Activated CD8-positive, alpha-beta memory T cell treated with anti-CD3 and anti-CD28 coated beads for 36 hours (primary cell): Measurements from ENCODE around the gene IGF2R. TPM values are rescaled to one million over a fixed set of nuclear protein-coding genes. Genes with fewer than 3 reads are reported as not detected.
"Not testable (repeated sequence)": the region's sequence is repeated elsewhere in the genome, so short reads cannot be mapped to it uniquely, and the experiment has no call there.

Source experiments
- CTCF ChIA-PET: fragments of 350-600 bp; sonication (Branson Sonifier 250); formaldehyde crosslinking; loops from one replicate; lab custom pipeline; 2021; ENCODE audit warnings: antibody characterized with exemption; lab: Charles Lee
- POLR2A ChIA-PET: fragments of 350-600 bp; sonication (Branson Sonifier 250); formaldehyde crosslinking; loops from one replicate; lab custom pipeline; 2021; ENCODE audit warnings: antibody characterized with exemption; lab: Charles Lee
- total RNA-seq, 2 experiments: library from RNA; stranded (reverse); gene quantifications; one replicate each; pipeline ENCODE4 v1.2.3, GENCODE V29; 2021

Gene IGF2R
- total RNA-seq, 2 experiments from 2014 or later: 125 to 128 TPM

- CTCF ChIA-PET: no interaction called here
- POLR2A ChIA-PET: interaction anchor here (0.6 kb wide), 1 partner anchor 26 kb away, joined by 3 read pairs; no protein-coding TSS in a partner anchor
Measured at GRCh38 chr6:160120087-160120486, 151.2 kb downstream of the IGF2R start.

- ChIA-PET POLR2A (no interaction called here), CTCF (interaction anchor here (0.6 kb wide), 1 partner anchor 676 kb away, joined by 4 read pairs; no protein-coding TSS in a partner anchor)
Measured at GRCh38 chr6:160121558-160121957, 152.7 kb downstream of the IGF2R start, which contains the start of gene SLC22A1. Gene SLC22A1 (plus strand): TSS chr6:160121815. CDS start chr6:160121936, 121 bp downstream.

DNA sequence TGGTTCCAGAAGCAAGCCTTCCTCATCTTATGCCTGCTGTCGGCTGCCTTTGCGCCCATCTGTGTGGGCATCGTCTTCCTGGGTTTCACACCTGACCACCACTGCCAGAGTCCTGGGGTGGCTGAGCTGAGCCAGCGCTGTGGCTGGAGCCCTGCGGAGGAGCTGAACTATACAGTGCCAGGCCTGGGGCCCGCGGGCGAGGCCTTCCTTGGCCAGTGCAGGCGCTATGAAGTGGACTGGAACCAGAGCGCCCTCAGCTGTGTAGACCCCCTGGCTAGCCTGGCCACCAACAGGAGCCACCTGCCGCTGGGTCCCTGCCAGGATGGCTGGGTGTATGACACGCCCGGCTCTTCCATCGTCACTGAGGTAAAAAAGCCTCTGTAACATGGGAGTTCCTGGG is 153.1 kb downstream of the IGF2R start:
- POLR2A ChIA-PET: no interaction called here
- CTCF ChIA-PET: interaction anchor here (0.6 kb wide), 1 partner anchor 676 kb away, joined by 4 read pairs; no protein-coding TSS in a partner anchor

DNA sequence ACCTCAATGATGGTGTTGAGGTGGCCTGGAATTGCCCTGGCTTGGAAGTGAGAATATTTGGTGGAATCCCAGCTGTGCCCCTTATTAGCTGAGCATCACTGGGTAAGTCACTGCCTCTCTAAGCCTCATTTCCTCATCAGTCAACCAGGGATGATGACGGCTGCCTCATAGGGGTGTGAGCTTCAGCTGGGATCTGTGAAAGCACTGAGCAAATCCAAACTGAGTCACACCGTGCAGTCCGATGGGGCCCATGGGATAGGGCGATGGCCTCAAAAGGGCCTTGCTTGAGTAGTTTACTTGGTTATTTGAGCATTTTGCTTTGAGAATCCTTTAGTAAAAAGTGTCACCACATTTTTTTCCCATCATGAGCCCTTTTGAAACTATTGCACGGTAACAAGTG is 153.9 kb downstream of the IGF2R start:
- POLR2A ChIA-PET: no interaction called here

DNA sequence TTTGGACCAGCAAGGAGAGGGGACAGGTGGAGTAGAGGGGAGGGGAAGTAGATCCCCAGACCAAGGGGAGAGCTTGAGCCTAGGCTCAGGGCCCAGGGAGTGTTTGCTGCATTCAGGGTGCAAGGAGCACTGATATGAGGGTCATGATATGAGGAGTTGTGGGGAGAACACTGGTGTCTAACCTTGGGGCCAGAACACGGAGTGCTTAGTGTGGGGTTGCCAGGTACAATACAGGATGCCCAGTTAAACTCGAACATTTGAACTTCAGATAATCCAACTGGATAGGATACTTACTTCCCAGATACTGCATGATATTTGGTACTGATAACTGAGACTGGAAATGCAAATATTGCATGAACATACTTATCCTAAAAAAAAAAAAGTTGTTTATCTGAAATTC is 155.1 kb downstream of the IGF2R start:
- ChIA-PET POLR2A (no interaction called here), CTCF (no interaction called here)

More for the DNA sequence above, 153.9 kb downstream of the IGF2R start:
- CTCF ChIA-PET: no interaction called here

DNA sequence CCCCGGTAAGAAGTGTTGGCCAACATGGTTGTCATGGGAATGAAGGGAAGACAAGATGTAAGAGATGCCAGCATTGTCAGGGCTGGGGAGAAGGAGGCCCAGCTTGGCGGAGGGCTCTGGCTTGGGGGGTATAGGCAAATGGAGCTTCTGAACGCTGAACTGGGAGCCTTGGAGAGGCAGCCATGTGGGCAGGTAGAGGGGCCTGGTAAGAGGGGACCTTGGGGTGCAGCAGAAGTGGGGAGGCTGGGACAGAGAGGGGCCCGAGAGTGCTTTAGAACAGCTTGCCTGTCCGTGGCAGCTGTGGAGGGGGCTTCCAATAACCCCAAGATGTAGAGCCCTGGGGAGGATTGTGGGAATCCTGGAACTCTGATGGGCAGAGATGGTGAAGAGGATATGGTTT is 155.7 kb downstream of the IGF2R start:
- CTCF ChIA-PET: no interaction called here

DNA sequence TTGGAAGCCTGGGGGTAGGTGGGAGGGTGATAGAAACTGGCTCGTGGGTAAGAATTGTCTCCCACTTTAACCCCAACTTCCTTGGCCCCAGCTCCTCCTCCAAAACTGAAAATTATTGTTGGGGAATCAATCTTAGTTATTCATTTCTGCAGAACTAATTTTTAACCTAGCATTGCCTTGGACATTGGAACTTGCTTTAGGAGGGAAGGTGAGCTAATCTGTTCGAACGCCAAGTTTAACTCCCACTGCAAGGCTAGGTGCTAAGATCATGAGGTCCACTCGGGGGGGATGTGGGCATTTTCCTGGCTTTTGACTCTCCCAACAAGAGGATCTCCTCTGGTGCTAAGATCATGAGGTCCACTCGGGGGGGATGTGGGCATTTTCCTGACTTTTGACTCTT is 156.2 kb downstream of the IGF2R start:
- CTCF ChIA-PET, POLR2A ChIA-PET: not testable (repeated sequence)

More for the DNA sequence above, 155.7 kb downstream of the IGF2R start:
- POLR2A ChIA-PET: no interaction called here

DNA sequence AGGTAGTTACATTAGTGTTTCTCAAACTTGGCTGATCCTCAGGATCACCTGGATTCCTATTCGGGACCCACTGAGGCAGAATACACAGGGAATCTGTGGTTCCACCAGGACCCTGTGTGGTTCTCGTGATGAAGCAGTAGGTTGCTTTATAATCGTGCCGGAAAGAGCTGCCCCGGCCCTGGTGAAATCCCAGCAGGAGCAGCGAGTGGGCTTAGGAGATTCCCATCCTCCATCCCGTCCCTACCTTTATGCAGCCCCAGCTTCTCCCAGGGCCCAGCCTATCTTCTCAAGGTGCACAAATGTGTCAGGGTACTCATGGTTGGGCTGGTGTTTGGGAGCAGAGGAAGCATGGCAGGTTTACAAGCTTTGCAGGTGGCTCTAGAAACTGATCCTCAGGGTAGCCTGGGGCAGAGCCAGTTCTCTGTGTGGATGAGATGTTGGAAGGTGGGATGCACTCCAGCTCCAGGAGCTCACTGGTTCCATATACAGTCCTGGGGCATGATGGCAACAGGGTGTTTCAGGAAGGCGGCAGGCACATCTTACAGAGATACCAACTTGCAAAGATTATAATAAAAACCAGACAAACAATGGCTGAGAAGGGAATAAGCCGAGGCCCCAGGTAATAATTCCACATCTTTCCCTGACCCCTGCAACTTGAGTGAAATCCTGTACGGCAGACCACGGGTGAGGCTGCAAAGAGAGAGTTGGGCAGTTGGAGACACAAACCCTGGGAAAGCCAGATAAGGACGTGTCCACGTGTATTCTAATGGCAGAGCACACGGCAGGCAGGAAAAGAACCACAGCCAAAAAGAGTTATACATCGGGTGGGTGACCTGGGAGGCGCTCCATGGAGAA is 158.6 kb downstream of the IGF2R start:
- POLR2A ChIA-PET: no interaction called here
- CTCF ChIA-PET: no interaction called here

DNA sequence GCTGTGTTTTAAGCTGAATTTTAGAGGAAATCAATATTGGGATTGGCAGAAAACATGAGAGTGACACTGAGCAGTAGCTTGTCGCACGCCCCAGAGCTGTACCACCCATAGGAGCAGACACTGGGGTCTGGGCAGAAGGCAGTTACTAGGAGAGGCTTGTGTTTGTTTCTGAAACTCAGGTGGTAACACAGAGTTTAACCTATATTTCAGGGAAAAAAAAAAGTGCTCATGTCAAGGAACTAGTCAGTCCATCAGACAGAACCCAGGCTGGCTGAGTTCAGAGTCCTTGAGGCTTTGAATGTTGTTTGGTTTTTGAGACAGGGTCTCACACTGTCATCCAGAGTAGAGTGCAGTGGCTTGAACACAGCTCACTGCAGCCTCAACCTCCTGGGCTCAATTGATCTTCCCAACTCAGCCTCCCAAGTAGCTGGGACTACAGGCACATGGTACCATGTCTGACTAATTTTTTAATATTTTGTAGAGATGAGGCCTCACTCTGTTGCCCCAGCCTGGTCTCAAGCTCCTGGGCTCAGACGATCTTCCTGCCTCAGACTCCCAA is 159.3 kb downstream of the IGF2R start:
- CTCF ChIA-PET: interaction anchor here (0.6 kb wide), 1 partner anchor 370 kb away, joined by 3 read pairs; no protein-coding TSS in a partner anchor
- POLR2A ChIA-PET: no interaction called here

- ChIA-PET POLR2A (no interaction called here), CTCF (interaction anchor here (0.6 kb wide), 1 partner anchor 370 kb away, joined by 3 read pairs; no protein-coding TSS in a partner anchor)
Measured at GRCh38 chr6:160128879-160129516, 160.1 kb downstream of the IGF2R start.

- CTCF ChIA-PET: no interaction called here
- POLR2A ChIA-PET: no interaction called here
Measured at GRCh38 chr6:160129881-160130615, 161.2 kb downstream of the IGF2R start.

DNA sequence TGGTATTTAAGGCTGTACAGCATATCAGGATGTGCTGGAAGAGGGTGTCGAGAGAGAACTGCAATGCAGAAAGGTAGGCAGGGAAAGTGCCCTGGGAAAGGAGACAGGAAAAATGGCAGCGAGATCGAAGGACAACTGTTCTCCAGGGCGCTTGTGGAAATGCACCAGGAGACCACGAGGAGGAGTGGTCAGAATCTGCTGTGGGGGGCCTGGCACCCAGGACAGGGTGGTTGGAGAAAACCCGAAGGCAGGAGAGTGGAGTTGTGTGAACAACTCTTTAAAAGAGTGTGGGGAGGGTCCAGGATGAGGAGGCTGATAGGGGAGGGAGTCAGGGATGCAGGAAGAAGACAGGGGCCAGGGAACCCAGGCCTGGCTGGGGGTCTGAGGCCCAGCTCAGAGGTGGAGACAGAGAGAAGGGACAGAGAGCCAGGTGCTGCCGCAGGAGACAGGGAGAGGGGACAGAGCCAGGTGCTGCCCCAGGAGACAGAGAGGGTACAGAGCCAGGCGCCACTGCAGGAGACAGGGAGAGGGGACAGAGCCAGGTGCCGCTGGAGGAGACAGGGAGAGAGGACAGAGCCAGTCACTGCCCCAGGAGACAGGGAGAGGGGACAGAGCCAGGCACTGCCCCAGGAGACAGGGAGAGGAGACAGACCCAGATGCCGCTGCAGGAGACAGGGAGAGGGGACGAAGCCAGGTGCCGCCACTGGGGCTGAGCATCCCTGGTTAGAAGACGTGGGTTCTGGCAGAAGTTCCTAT is 162.0 kb downstream of the IGF2R start:
- ChIA-PET POLR2A (no interaction called here), CTCF (no interaction called here)

DNA sequence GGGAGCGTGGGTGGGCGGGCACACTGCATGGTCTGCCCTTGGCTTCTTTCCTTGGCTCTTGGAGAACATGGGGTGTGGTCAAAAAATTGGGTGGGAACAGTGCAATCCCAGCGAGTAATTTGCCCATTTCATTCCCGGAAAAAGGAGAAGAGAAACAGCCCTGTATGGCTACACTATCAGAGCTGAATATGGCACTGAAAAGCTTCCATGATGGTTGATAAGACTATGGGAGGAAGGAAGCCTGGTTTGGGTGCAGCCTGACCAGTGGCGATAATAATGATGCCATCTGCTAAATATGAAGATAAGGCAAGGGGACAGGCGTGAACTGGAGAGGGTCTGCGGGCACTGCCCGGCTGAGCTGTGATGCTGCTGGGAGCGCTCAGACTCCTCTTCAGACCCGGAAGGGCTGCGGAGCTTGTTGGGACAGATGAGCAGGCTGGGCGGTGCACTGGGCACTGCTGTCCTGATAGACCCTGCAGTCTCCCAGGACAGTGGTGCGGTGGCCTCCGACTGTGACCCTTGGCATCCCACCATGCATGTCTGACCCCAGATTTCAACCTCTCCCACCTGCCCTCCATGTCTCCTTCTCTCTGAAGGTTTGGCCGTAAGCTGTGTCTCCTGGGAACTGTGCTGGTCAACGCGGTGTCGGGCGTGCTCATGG is 162.9 kb downstream of the IGF2R start:
- CTCF ChIA-PET: no interaction called here
- POLR2A ChIA-PET: no interaction called here

DNA sequence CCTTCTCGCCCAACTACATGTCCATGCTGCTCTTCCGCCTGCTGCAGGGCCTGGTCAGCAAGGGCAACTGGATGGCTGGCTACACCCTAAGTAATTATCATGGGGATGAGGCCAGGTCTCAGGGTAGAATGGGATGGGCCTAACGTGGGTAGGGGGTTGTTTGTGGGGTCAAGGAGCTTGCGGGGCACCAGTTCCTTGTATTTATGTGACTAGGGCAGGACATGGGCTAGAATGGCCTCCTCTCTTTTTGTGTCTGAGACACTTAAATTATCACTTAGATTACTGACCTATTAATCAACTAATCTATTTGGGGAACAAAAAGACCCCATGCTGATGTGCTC is 163.4 kb downstream of the IGF2R start:
- CTCF ChIA-PET: no interaction called here

DNA sequence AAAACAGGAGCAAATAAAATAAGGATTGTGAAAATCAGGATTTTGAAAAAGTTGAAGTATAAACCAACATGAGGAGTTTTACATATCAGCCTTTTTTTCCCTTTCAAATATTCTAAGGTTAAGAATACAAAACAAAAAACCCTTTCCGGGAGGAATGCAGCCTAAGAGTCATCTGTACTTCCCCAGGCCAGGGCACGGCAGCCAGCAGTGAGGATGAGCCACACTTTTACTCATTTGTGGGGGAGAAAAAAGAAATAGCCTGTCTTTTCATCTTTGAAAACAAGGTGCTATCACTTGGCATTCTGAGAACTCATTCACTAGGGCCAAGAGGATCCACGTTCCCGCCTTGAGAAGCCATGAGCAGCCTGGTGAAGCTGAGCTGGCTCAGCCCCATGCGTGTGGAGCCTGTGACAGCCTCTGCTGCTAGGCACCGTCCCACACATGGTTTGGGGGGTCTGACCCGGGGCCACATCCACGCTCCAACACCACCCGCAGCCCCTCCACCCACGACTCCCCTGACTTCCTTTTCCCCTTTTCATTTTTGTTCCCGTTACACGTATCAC is 164.0 kb downstream of the IGF2R start:
- ChIA-PET CTCF (no interaction called here), POLR2A (no interaction called here)

More for the DNA sequence above, 163.4 kb downstream of the IGF2R start:
- POLR2A ChIA-PET: no interaction called here

DNA sequence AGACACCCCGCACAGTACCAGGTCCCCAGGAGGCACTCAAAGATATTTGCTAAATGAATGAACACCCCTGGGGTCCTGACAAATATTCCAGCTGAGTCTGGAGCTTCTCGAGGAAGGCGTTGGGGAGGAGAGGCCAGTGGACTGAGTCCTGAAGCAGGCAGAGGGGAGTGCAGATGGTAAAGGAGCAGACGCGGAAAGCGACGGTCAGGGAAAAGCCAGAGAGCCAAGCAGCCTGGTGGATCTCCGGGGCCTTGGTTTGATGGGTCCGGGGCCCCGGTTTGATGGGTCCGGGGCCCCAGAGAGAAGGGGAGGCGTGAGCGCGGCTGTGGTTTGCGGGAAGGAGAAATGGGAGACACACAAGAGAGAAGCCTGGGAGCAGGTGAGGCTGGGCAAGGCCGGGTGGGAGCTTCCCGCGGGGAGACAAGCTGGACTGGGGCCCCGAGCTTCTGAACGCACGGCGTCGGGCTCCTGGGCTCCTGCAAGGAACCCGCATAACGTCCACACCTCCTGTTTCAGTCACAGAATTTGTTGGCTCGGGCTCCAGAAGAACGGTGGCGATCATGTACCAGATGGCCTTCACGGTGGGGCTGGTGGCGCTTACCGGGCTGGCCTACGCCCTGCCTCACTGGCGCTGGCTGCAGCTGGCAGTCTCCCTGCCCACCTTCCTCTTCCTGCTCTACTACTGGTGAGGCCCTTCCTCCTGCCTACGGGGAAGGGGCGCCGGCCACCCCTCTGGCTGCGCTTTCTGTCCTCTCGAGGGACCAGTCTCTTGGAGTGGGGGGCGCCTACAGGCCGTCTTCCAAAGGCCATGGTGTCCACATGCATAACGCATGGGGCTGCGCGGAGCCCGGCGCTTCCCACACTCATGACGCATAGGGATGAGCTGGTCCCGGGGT is 164.8 kb downstream of the IGF2R start:
- ChIA-PET POLR2A (no interaction called here), CTCF (no interaction called here)

DNA sequence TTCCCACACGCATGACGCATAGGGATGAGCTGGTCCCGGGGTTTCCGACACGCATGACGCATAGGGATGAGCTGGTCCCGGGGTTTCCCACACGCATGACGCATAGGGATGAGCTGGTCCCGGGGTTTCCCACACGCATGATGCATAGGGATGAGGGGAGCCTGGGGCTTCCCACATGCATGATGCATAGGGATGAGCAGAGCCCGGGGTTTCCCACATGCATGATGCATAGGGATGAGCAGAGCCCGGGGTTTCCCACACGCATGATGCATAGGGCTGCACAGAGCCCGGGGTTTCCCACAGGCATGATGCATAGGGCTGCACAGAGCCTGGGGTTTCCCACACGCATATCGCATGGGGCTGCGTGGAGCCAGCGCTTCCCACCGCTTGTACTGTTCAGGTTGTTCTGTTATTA is 165.5 kb downstream of the IGF2R start:
- POLR2A ChIA-PET, CTCF ChIA-PET: not testable (repeated sequence)
